GM21447 (cell line): ENCODE measurements around the gene TFB1M.
"Not testable (repeated sequence)": the region's sequence is repeated elsewhere in the genome, so short reads cannot be mapped to it uniquely, and the experiment has no call there.

Source experiments
- ATAC-seq: cut with Tn5 transposase; IDR thresholded peaks from one replicate; pipeline ENCODE4 v1.9.1; 2021; ENCODE audit not compliant: unreplicated experiment

Gene TFB1M

DNA sequence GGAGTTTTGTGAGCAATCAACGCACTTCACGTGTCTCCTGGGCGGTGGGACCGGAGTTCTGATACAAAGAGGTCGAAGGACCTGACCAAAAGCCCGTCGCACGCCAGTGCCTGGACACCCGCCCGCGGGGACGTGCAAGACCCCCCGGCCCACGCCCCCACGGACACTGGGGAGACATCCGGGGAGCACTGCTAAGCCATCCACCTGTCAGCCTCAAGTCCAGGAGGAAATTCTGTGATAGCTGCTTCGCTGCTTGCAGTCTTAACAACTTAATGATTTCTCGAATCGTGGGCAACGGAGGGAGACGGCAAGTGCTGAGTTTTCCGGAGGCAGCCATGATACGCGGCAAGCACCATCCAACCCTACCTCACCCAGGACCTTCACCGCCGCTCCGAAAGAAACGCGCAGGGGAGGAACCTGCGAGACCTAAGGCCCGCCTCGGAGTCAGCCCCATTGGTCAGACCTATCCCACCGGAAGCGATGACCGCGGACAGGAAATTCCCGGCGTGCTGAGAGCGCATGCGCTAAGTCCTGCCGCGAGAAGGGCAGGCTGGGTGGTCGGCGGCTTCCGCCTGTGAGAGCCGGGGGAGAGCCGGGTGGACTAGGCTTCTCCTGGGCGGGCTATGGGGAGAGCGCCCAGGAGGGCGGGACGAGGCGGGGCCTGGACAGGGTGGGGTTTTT is at the start of gene TFB1M:
TSS of gene TFB1M (minus strand) at position 393 of the 681 bp plus-strand sequence. CDS start at position 337, 56 bp downstream.
- ATAC-seq = peak; percentile 93

DNA sequence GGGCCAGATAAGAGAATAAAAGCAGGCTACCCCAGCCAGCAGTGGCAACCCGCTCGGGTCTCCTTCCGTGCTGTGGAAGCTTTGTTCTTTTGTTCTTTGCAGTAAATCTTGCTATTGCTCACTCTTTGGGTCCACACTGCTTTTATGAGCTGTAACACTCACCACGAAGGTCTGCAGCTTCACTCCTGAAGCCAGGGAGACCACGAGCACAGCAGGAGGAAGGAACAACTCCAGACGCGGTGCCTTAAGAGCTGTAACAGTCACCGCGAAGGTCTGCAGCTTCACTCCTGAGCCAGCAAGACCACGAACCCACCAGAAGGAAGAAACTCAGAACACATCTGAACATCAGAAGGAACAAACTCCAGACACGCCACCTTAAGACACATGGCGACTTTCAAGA is 49.7 kb upstream of the TFB1M start:
- not testable (repeated sequence) for ATAC-seq

DNA sequence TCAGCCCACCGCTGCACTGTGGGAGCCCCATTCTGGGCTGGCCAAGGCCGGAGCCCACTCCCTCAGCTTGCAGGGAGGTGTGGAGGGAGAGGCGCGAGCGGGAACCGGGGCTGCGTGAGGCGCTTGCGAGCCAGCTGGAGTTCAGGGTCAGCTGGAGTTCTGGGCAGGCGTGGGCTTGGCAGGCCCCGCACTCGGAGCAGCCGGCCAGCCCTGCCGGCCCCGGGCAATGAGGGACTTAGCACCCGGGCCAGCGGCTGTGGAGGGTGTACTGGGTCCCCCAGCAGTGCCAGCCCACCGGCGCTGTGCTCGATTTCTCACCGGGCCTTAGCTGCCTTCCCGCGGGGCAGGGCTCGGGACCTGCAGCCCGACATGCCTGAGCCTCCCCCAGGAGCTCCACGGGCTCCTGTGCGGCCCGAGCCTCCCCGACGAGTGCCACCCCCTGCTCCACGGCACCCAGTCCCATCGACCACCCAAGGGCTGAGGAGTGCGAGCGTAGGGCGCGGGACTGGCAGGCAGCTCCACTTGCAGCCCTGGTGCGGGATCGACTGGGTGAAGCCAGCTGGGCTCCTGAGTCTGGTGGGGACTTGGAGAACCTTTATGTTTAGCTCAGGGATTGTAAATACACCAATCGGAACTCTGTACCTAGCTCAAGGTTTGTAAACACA is 48.8 kb upstream of the TFB1M start:
- ATAC-seq = not testable (repeated sequence)

DNA sequence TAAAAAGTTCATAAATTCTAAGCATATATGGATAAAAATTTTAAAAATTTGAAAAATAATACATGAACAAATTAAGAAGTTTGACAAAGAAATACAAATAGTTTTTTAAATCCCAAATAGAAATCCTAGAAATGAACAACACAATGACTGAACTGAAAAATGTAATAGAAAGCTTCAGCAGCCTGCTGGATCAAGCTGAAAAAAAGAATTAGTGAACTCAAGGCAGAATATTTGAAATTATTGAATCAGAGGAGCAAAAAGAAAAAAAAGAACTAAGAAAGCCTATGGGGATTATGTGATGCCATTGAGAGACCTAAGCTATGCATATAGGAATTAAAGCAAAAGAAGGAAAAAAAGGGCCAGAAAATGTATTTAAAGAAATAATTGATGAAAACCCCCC is 39.9 kb upstream of the TFB1M start:
- no peak for ATAC-seq

DNA sequence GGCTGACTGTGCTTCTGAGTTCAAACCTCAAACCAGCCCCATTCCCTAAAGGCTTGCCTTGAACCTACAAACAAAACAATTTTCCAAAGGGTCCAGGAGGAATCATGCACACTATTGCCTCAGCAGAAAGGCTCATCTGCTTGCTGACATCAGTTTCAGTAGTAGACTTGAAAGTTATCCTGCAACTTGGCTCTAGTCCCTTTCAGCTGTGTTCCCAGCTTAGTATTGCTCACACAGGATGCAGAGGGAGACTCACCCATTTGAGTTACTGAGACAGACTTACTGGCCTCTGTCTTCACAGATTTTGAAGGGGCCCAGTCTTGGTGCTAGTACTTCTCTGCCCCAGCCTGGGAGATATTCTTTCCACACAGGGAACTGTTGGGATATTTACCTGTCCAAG is 38.5 kb upstream of the TFB1M start:
- no peak for ATAC-seq

DNA sequence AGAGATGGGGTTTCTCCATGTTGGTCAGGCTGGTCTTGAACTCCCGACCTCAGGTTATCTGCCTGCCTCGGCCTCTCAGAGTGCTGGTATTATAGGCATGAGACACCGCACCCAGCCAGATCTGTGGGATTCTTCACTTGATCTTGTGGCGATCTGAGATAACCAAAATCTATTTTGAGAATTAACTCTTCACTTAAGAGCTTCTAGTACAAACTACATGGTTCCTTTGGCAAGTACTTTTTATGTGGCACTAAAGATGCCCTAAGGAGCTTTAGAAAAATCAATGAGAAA is 37.8 kb upstream of the TFB1M start:
- no peak for ATAC-seq

DNA sequence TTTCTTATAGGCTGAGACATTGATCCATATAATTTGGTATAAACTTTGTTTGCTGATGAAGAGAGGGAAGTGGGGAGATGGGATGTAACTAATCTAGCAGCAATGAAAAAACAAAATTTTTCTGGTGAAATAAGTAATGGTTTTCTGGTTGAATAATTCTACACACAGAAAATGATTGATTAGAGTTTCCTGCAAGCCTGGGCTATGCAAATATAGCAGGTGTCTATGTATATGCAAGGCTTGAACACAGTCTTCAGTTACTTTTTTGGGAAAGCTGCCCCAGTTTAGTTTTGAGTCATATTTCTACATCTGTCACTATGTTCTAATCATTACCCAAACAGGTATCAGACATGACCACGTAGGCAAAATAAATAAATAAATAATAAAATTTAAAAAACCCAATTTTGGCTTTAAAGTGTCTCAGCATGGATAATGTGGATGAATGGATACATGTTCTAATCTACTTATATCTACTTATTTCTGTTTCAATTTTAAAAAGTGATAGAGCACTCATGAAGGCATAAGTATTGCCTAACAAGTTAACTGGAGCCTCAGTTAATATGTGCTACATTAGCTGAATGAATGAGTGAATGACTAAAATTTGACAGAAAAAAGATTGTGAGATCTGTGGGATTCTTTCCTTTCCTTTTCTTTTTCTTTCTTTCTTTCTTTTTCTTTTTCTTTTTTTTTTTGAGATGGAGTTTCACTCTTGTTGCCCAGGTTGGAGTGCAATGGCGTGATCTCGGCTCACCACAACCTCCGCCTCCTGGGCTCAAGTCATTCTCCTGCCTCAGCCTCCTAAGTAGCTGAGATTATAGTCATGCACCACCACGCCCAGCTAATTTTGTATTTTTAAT is 37.2 kb upstream of the TFB1M start:
- ATAC-seq = peak; percentile 94

DNA sequence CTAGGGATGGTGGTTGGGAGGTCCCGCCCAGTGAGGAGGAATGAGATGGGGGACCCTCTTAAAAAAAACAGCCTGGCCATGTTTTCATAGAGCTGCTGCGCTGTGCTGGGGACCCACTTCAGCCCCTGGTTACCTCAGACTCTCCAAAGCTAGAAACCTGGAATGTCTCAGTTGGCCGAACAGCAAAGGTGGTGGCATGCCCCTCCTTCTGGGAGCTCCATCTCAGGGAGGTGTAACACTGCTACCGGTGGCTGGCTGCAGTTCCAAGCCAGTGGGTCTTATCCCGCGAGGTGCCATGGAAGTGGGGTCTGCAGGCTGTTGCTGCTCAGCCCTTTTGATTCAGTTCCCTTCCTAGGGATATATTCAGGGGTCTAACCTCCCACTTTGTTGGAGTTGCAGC is 35.7 kb upstream of the TFB1M start:
- ATAC-seq = no peak

DNA sequence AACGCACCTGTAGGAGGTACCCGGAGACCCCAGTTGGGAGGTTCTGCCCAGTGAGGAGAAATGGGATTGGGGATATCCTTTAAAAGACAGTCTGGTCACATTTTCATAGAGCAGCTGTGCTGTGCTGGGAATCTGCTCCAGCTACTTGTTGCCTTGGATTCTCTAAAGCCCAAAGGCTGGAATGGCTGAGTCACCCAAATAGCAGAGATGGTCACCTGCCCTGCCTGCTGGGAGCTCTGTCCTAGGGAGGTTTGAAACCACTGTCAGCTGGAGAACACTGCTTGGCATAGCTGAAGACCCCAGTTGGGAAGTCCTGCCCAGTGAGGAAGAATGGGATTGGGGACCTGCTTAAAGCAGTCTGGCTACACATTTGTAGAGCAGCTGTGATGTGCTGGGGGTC is 34.8 kb upstream of the TFB1M start:
- ATAC-seq = no peak

DNA sequence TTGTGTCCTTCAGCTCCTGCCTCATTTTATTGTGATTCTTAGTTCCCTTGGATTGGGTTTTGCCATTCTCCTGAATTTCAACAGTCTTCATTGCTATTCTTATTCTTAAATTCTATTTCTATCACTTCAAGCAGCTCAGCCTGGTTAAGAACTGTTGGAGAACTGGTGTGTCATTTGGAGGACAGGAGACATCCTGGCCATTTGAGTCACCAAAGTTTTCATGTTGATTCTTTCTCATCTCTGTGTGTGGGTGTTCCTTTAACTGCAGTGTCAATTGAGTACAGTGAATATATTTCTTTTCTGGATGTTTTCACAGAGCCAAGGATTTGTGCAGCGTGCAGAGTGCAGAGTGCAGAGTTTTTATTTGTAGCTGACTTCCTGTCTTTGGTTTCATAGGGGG is 33.5 kb upstream of the TFB1M start:
- ATAC-seq = no peak

DNA sequence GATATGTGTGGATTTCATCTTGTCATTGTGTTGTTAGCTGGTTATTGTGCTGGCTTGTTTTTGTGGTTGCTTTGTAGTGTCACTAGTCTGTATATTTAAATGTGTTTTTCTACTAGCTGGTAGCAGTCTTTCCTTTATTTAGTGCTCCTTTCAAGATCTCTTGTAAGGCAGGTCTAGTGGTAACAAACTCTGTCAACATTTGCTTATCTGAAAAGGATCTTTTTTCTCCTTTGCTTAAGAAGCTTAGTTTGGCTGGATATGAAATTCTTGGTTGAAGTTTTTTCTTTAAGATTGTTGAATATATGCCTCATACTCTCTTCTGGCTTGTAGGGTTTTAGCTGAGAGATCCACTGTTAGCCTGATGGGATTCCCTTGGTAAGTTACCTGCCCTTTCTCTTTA is 32.7 kb upstream of the TFB1M start:
- ATAC-seq = no peak

DNA sequence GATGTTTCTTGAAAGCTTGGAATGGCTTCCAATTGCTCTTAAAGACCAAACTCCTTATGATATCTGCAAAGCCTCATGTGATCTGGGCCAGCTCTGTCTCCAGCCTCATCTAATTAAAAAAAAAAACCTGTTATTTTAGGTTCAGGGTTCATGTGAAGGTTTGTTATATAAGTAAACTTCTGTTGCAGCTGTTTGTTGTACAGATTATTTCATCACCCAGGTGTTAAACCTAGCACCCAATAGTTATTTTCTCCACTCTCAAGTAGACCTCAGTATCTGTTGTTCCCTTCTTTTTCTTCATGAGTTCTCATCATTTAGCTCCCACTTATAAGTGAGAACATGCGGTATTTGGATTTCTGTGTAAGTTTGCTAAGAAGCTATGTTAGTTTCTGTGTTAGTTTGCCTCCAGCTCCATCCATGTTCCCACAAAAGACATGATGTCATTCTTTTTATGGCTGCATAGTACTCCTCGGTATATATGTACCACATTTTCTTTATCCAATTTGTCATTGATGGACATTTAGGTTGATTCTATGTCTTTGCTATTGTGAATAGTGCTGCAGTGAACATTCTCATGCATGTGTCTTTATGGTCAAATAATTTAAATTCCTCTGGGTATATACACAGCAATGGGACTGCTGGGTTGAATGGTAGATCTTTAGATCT is 30.2 kb upstream of the TFB1M start:
- ATAC-seq = no peak

DNA sequence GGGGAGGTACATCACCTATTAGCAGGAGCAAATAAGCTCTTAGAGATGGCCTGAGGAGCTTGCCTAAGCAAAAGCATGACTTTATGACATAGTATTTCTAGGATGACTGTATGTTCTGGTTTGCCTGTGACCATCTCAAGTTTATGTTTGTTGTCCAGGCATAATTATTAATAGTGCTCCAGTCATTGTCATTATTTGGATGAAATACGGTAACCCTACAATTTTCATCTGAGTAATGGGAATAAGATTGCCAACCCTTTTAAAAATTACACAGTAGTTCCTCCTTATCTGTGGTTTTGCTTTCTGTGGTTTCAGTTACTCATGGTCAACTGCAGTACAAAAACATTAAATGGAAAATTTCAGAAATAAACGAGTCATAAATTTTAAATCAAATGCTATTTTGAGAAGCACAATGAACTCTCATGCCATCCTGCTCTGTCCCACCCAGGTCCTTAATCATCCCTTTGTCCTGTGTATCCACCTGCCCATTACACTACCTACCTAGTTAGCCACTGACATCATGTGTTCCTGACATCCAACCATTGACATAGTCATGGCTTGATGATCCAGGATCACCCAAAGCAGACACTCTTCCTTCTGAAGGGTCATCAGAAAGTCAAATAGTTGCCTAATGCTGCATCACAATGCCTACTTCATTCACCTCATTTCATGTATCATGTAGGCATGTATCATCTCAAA is 27.0 kb upstream of the TFB1M start:
- peak; percentile 67 for ATAC-seq

DNA sequence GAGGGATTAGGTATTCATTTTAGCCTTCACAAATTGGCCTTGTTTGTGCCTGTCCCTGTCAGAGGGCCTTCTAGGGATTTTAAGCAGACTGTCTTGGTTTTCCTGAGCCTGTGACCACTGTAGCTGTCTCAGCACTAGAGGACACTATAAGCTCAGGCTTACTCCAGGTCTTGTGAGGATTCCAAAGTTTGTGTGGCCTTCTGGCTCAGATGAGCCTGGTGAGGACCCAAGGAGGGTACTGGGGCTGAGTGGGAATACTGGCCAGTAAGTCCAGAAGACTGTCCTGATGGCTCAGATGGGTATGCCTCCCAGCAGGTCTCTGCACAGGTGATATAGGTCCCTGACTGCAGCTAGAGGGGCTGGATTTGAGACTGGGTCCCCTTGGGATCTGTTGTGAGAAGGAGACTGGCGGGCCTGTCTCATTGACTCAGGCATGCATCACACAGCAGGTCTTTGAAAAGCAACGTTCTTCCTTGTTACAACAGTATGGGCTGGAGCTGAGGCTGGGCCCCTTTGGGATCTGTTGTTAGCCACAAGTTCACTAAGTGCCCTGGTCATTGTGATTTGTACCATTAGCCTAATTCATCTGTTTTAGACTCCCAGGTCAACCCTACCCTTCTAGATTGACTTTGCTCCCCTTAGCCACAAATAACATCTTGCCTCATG is 26.3 kb upstream of the TFB1M start:
- peak; percentile 25 for ATAC-seq

DNA sequence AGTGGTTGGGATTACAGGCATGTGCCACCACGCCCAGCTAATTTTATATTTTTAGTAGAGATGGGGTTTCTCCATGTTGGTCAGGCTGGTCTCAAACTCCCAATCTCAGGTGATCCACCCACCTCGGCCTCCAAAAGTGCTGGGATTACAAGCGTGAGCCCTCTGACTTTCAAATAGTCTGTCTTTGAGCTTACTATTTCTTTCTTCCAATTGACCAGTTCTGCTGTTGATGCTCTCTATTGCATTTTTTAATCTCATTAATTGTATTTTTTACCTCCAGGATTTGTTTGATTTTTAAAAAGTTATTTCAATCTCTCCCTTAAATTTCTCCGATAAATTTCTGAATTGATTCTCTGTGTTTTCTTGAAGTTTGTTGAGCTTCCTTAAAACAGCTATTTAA is 25.6 kb upstream of the TFB1M start:
- ATAC-seq = not testable (repeated sequence)

DNA sequence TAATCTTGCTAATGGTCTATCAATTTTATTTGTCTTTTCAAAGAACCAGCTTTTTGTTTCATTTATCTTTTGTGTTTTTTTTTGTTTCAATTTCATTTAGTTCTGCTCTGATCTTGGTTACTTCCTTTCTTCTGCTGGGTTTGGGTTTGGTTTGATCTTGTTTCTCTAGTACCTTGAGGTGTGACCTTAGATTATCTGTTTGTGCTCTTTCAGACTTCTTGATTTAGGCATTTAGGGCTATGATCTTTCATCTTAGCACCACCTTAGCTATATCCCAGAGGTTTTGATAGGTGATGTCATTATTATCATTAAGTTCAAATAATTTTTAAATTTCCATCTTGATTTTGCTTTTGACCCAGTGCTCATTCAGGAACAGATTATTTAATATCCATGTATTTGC is 24.0 kb upstream of the TFB1M start:
- ATAC-seq = not testable (repeated sequence)

DNA sequence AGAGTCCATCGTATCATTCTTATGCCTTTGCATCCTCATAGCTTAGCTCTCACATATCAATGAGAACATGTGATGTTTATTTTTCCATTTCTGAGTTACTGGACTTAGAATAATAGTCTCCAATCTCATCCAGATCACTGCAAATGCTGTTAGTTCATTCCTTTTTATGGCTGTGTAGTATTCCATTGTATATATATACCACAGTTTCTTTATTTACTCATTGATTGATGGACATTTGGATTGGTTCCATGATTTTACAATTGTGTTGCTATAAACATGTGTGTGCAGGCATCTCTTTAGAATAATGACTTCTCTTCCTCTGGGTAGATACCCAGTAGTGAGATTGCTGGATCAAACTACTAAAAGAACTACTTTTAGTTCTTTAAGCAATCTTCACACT is 21.0 kb upstream of the TFB1M start:
- no peak for ATAC-seq

DNA sequence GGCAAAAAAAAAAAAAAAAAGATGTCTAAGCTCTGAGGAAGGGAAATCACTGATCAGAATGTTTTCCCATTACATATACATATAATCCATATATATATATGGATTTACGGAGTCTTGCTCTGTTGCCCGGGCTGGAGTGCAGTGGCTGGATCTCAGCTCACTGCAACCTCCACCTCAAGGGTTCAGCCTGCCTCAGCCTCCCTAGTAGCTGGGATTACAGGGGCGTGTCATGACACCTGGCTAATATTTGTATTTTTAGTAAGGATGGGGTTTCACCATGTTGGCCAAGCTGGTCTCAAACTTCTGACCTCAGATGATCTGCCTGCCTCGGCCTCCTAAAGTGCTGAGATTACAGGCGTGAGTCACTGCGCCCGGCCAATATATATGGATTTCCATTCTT is 19.8 kb upstream of the TFB1M start:
- ATAC-seq = not testable (repeated sequence)

DNA sequence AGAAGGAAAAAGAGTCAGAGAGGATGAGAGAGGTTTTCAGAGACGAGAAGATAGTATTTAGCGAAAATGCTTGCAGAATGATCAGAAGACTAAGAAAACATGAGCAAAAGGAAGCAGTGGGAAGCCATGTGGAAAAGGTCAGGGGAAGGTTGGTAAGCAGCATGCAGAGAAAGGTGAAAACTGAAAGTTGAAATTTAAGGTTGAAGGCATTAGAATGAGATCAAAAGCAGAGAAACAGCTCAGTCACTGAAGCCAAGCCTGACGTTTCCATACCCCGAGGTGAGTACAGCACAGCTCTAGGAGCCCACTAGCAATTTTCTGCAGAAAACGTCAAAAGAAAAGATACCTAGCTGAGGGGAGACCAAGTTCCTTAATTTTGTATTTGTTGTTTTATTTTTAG is 19.1 kb upstream of the TFB1M start:
- peak; percentile 93 for ATAC-seq

DNA sequence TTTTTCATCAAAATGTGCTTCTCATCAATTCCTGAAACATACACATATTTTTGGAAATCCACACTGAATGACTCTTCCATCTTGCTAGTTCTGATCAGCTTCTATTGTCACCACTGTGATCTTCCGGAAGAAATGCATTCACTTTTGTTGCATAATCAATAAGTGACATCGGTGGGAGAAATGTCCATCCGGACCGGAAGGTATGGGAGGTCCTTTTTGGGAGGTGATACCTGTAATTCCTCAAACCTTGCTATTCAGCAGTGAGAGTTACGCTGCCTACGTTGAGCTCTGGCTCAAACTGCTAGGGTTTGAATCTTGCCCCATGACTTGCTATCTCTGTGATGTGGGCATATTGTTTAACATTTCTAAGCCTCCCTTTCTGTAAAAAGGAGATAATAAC is 16.6 kb upstream of the TFB1M start:
- ATAC-seq = no peak
